HG03095 (cell line): ENCODE measurements around the gene ARMH3.
"Not testable (repeated sequence)": the region's sequence is repeated elsewhere in the genome, so short reads cannot be mapped to it uniquely, and the experiment has no call there.

ENCODE experiments used
- ATAC-seq: cut with Tn5 transposase; IDR thresholded peaks from one replicate; pipeline ENCODE4 v1.9.1; 2021; ENCODE audit warnings: moderate library complexity; ENCODE audit not compliant: unreplicated experiment

ARMH3 gene

GRCh38 chr10:102055647-102056419, at the start of gene ARMH3:
ARMH3 (minus strand) TSS chr10:102056173; CDS start chr10:102040114, 16,059 bp downstream.
- ATAC-seq, result peak; percentile 89

- ATAC-seq, result no peak
Observed at GRCh38 chr10:102102421-102102820, 46.4 kb upstream of the ARMH3 start.

GRCh38 chr10:102101152-102101551, 45.2 kb upstream of the ARMH3 start:
- no peak for ATAC-seq

DNA sequence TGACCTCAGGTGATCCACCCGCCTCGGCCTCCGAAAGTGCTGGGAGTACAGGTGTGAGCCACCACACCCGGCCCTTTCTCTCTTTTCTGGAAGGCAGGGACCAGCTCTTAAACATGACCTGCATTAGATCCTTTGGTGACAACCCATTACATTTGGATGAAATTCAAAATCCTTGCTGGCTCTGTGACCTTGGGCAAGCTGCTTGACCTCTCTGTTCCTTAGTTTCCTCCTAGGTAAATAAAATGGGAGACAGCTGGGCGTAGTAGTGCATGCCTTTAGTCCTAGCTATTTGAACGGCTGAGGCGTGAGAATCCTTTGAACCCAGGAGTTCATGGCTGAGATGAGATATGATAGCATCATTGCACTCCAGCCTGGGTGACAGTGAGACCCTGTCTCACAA, 40.5 kb upstream of the ARMH3 start:
- ATAC-seq, result no peak

- ATAC-seq, result no peak
Observed at GRCh38 chr10:102090772-102091171, 34.8 kb upstream of the ARMH3 start.

DNA sequence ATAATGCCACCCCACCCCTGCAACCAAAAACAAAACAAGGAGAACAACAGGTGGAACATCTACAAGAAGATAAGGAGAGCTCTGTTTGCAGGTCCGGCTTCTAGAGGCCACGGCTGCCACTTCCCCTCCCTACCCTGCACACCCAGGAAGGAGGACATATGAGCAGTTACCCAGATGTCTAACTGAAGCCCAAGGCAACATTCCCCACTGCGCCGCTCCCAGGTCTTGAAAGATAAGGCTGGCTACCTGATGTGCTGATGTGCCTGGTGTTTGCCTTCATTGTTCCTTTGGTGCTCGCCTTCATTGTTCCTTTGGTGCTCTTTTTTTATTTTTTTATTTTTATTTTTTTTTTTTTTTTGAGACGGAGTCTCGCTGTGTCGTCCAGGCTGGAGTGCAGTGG, 30.2 kb upstream of the ARMH3 start:
- no peak for ATAC-seq

DNA sequence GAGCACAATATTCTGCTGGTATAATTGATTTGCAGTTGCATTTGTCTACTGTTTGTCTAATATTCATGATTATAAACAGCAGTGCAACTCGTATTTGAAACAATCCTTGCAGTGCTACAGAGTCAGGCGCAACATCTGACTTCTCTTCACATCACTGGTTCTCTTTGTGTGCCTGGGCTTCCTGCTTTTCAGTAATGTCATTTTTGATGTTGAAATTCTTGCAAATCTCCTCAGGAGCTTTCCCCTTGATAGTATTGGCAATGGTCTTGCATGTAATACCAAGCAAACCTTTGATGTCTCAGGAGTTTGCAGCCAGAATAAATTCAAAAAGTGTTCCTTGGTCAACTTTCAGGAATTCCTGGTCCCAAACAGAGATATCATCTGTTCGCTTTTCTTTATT, 29.4 kb upstream of the ARMH3 start:
- no peak for ATAC-seq

DNA sequence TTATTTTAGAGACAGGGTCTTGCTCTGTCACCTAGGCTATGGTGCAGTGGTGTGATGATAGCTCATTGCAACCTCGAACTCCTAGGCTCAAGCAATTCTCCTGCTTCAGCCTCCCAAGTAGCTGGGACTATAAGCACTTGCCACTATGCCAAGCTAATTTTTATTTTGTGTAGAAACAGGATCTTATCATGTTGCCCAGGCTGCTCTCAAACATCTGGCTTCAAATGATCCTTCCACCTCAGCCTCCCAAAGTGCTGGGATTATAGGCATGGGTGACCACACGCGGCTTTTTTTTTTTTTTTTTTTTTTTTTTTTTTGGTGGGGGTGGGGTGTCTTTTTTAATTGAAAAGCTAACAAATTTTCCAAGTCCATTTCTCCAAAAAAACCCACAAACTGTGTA, 27.6 kb upstream of the ARMH3 start:
- no peak for ATAC-seq

GRCh38 chr10:102072673-102073527, 16.9 kb upstream of the ARMH3 start:
- ATAC-seq, result no peak

DNA sequence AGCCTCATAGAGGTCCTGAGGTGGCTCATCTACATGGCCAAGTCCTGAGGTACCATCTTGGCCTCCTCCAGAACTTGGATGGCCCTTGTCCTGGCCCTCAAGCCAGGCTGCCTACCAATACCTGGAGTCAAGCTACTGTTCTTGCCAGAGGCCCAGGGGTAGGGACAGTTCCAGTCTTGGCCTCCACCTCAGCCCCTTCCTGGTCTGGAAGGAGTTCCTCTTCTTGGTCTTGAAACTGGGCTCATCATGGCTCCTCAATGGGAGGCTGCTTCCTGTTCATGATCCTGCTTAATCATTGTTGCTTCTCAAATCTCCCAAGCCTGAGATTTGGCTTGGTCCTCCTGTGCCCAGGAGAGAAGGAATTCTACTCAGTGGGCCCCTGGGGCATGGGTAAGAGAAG, 13.1 kb upstream of the ARMH3 start:
- ATAC-seq, result no peak

DNA sequence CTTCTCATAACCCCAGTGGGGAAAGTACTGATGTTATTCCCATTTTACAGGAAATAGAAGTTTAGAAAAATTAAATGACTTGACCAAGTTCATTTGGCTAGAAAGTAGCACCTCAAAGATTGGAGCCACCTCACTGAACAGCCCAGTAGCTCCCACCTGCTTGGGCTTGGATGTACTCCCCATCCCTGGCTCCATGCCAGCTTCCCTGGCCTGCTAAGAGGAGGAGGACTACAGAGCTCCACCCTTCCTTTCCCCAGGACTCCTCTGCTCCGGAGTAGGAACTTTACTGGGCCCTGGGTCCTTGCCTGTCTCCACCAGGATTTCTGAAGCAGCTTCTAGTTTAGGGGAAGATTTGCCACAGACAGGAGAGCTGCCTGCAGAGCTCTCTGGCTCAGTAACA, 12.2 kb upstream of the ARMH3 start:
- no peak for ATAC-seq

GRCh38 chr10:102067091-102067916, 11.3 kb upstream of the ARMH3 start:
- ATAC-seq, result no peak

GRCh38 chr10:102066399-102067088, 10.6 kb upstream of the ARMH3 start:
- no peak for ATAC-seq

DNA sequence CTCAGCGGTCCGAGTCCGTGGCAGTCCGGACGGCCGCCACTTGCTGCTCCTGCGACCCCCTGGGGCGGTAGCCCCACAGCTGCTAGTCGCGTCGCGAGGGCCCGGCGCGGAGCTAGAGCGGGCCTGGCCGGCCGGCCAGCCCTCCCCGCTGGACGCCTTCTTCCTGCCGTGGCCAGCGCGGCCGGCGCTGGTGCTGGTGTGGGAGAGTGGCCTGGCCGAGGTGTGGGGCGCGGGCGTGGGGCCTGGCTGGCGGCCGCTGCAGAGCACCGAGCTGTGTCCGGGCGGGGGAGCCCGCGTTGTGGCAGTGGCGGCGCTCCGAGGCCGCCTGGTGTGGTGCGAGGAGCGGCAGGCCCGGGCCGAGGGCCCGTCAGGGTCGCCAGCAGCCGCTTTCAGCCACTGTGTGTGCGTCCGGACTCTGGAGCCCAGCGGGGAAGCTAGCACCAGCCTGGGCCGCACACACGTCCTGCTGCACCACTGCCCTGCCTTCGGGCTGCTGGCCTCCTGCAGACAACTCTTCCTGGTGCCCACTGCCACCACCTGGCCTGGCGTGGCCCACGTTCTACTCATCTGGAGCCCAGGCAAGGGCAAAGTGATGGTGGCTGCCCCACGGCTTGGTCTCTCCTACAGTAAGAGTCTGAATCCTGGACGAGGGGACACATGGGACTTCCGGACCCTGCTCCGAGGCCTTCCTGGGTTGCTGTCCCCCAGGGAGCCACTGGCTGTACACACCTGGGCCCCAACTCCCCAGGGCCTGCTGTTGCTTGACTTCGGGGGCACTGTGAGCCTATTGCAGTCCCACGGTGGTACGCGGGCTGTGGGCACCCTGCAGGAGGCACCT, 9.8 kb upstream of the ARMH3 start:
- peak; percentile 12 for ATAC-seq

- ATAC-seq, result peak; percentile 95
Observed at GRCh38 chr10:102064868-102065560, 9.0 kb upstream of the ARMH3 start, which contains the start of gene HPS6. HPS6 (plus strand) TSS chr10:102065349; CDS start chr10:102065475, 126 bp downstream.

- no peak for ATAC-seq
Observed at GRCh38 chr10:102064503-102064867, 8.5 kb upstream of the ARMH3 start.

DNA sequence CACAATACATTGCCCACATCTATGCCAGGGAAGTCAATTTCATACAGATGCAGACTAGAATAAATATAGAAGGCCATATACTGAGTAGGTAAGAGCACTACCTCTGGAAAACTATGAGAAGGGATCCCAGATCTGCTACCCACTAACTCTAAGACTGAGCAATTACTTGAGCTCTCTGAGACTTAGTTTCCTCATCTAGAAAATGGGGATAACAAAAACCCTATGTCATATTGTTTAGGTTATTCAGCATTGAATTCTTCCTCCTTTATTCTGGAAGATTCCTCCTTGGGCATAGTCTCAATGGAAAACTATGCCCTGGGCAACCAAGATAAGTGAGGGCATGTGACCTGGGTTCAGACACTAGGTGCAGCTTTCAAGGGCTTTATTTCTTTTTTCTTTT, 4.0 kb upstream of the ARMH3 start:
- ATAC-seq, result no peak

GRCh38 chr10:102054881-102055646, 909 bp downstream of the ARMH3 start:
- ATAC-seq, result not testable (repeated sequence)
